Muscle layer of duodenum (tissue), 2 donors: ENCODE results near the gene ID3.

Source experiments
- H3K27ac ChIP-seq: one replicate; pipeline ENCODE4 v1.7.0; 2013; ENCODE audit warnings: mild to moderate bottlenecking, low read length
- H3K27me3 ChIP-seq: one replicate; pipeline ENCODE4 v1.7.0; 2013; ENCODE audit warnings: low read depth, mild to moderate bottlenecking, control low read depth, low read length
- H3K36me3 ChIP-seq, 2 donors: one replicate each; pipeline ENCODE4 v1.7.0; 2013; ENCODE audit warnings: low read length in 2 of 2, control low read depth in 1 of 2, mild to moderate bottlenecking in 1 of 2; ENCODE audit not compliant: insufficient read depth in 2 of 2, control insufficient read depth in 1 of 2
- H3K4me1 ChIP-seq, 2 donors: one replicate each; pipeline ENCODE4 v1.7.0; 2013; ENCODE audit warnings: low read length in 2 of 2, mild to moderate bottlenecking in 2 of 2, control low read depth in 1 of 2, moderate library complexity in 1 of 2; ENCODE audit not compliant: insufficient read depth in 2 of 2, control insufficient read depth in 1 of 2
- H3K4me3 ChIP-seq, 2 donors: one replicate each; pipeline ENCODE4 v1.7.0; 2013; ENCODE audit warnings: low read length in 2 of 2, low read depth in 1 of 2, mild to moderate bottlenecking in 1 of 2
- H3K9me3 ChIP-seq, 2 donors: one replicate each; pipeline ENCODE4 v1.7.0; 2013; ENCODE audit warnings: low read length in 2 of 2, control low read depth in 1 of 2, mild to moderate bottlenecking in 1 of 2; ENCODE audit not compliant: control insufficient read depth in 1 of 2
- donor health status: healthy.

Gene ID3

DNA sequence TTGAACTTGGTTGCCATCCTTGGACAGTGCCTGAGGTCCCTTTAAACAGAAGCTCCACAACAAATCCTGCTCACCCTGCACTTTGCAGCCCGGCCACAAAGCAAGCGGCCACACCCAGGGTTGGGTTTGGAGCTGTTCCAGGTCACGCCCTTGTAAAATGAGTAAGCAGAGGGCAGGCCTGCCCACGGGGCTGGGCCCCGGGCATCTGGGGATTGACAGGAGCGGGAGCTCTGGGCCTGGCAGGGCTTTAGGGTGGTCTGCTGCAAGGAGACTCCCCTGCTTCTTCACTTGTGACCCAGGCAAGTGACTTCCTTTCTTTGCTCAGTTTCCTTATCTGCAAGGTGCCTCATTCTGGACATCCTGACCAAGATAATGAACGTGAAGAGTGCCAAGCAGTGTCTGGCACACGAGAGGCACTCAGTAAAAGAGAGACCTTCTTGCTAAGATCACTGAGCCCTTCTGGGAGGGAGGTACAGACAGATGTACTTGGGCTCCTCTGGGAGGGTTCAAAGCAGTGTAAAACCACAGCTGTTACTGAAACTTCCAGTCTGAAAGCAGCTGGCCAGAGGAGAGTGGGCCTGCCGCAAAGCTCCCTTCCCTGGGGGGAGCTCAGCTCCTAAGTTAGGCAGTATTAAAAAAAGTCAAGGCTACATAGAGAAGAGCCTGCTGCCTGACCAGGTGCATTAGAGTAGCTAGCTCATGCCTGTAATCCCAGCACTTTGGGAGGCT is 30.9 kb downstream of the ID3 start:
- Histone ChIP-seq H3K27me3 (no peaks in the 10 kb centered on the region), H3K9me3 (no peaks in the 10 kb centered on the region), H3K36me3 (no peaks in the 10 kb centered on the region), H3K4me3 (peak overlapping the region in 1 of 2 donors; percentile 19), H3K27ac (peak overlapping the region; percentile 82), H3K4me1 (peaks cover 23 to 28% of the 10 kb centered on the region in 2 donors)

DNA sequence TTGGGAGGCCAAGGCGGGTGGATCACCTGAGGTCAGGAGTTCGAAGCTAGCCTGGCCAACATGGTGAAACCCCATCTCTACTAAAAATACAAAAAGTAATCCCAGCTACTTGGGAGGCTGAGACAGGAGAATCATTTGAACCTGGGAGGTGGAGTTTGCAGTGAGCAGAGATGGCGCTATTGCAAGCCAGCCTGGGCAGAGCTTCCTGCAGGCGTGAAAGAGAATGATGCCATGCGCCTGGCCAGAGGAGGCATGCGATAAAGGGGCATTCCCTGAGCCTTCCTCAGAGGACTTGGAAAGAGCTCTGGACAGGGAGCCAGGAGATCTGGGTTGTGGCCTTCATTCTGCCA is 31.4 kb downstream of the ID3 start:
- no peaks in the 10 kb centered on the region for H3K9me3 ChIP-seq
- no peaks in the 10 kb centered on the region for H3K27me3 ChIP-seq
- H3K36me3 ChIP-seq = no peaks in the 10 kb centered on the region
- no peak overlapping the region for H3K4me3 ChIP-seq
- H3K27ac ChIP-seq = peak overlapping the region; percentile 6
- H3K4me1 ChIP-seq = peaks cover 23 to 28% of the 10 kb centered on the region in 2 donors

DNA sequence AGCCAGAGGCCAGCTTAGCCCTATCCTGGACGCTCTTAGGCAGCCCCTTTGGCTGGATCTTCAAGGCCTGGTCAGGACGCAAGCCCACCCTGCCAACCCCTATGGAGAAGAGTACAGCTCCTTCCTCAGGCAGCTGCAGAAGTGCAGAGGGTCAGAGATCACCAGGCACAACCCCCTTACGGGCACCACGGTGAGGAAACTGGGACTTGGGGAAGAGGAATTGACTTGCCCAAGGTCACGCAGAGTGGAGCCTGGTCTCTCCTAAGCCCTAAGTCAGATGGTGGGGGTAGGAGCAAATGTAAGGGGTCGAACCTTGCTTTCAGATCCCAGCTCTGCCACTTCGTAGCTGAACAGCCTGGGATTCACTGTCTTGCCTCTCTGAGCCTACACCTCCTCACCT is 31.9 kb downstream of the ID3 start:
- H3K36me3 ChIP-seq = no peaks in the 10 kb centered on the region
- H3K9me3 ChIP-seq = no peaks in the 10 kb centered on the region
- H3K4me3 ChIP-seq = no peak overlapping the region
- H3K27ac ChIP-seq = peak overlapping the region; percentile 6
- H3K4me1 ChIP-seq = peaks cover 23 to 28% of the 10 kb centered on the region in 2 donors
- H3K27me3 ChIP-seq = no peaks in the 10 kb centered on the region

DNA sequence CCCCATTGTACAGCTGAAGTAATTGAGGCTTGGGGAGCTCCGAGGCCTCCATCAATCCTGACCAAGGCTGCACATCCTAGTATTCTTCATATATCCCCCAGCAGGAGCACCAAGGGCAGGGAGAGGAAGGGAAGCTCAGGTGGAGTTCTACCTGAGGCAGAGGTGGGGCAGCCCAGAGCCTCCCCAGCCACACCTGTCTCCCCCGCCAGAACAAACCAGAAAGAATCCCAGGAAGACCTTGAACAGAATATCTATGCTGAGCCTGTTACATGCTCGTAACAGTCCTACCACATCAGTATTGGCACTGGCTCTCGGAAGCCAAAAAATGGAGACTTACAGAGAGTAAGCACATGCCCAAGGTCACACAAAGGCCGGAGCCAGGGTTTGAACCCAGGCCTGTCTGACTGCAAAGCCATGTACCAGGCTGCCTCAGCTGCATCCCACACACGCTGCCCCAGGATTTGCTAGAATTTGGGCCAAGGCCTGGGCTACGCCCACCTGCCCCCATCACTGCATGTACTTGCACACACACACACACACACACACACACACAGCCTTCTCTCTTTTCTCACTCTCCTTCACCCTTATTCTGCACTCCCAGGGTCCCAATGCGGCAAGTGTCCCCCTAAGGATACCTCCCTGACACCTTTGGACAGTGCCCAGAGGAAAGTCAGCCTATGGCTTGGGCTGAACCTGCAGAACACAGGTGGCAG is 32.8 kb downstream of the ID3 start:
- Histone ChIP-seq H3K9me3 (no peaks in the 10 kb centered on the region), H3K27me3 (no peaks in the 10 kb centered on the region), H3K4me1 (peaks cover 16 to 19% of the 10 kb centered on the region in 2 donors), H3K27ac (peak overlapping the region; percentile 68), H3K4me3 (no peak overlapping the region), H3K36me3 (no peaks in the 10 kb centered on the region)

DNA sequence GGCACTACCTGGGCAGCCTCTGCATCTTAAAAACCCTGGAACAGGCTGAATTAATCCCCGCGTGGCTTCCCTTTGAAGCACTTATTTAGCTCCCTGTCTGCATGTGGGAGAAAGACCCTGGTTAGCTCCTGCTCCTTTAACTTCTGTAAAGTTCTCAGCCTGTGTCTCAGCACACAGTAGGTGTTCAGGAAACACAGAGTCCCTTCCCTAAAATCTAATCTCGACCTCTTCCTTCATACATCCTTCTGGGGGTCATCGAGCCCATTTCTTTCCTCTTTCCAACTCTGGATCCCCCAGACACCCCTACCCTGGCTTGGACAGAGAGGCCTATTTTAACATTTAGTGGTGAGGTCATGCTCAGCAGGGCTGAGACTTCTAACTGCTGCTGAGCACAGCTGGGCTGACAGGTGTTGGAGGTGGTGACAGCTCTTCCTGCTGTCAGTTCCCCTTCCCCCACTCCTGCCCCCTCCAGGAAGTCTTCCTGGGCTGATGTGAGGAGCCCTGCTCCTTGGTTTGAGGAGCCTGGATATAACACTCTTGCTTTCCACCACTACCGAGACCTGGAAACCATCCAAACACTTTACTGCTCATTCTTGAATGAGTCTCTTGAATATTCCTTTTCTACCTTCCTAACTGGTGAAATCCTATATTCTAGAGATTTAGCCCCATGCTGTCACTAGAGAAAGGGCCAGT is 33.6 kb downstream of the ID3 start:
- Histone ChIP-seq H3K27me3 (no peaks in the 10 kb centered on the region), H3K9me3 (no peaks in the 10 kb centered on the region), H3K4me1 (peaks cover 14 to 15% of the 10 kb centered on the region in 2 donors), H3K27ac (peak overlapping the region; percentile 68), H3K4me3 (no peak overlapping the region), H3K36me3 (no peaks in the 10 kb centered on the region)

DNA sequence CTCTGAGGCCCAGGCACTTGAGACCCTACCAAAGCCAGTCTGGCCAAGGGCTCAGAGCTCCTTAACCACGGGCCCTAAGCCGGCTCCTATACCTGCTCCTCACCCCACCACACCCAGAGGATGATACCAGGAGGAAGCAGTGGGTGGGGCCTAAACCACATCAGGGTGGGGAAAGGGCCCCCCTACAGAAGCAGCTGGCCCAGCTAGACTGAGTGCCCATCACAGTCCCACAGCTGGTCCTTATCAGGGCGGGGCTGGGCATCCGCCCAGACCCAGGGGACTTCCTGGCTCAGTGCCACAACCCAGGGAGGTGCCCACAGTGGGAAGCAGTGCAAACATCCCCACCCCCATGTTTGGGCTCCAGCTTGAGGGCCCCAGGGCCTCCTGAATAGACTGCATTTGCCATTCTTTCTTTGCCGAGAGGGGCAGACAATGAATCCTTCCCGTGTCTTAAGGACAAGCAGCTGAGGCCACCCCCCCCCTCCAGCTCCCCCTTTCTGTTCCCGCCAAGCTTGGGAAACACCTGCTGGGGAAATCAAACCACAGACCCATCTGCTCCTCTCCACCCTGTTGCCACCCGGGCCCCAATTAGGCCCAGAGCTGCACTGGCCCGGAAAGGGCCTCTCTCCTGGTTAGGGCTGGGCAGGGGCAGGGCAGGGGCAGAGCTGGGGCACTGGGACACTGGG is 34.4 kb downstream of the ID3 start:
- no peaks in the 10 kb centered on the region for H3K27me3 ChIP-seq
- no peaks in the 10 kb centered on the region for H3K36me3 ChIP-seq
- H3K4me3 ChIP-seq = no peak overlapping the region
- peak overlapping the region; percentile 68 for H3K27ac ChIP-seq
- no peaks in the 10 kb centered on the region for H3K9me3 ChIP-seq
- H3K4me1 ChIP-seq = peaks cover 6 to 11% of the 10 kb centered on the region in 2 donors

DNA sequence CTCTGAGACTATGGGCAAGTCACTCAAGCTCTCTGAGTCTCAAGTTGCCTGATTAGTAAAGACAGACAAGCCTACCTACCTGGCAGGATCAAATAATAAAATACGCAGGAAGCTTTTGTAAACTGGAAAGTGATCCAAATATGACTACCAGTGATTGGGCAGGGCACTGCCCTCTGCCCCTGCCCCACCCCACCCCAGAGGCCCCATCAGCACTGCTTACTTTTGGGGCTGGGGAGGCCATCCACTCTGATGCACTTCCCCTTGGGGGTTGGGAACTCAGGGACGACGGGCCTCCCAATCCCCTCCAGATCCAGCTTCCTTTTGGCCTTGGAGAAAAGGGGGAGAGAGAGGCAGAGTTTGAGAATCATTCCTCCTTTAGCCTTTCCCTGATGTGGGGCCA is 35.1 kb downstream of the ID3 start:
- Histone ChIP-seq H3K27me3 (no peaks in the 10 kb centered on the region), H3K9me3 (no peaks in the 10 kb centered on the region), H3K36me3 (no peaks in the 10 kb centered on the region), H3K27ac (peak overlapping the region; percentile 68), H3K4me3 (no peak overlapping the region), H3K4me1 (peaks cover 4% of the 10 kb centered on the region in 2 donors)

DNA sequence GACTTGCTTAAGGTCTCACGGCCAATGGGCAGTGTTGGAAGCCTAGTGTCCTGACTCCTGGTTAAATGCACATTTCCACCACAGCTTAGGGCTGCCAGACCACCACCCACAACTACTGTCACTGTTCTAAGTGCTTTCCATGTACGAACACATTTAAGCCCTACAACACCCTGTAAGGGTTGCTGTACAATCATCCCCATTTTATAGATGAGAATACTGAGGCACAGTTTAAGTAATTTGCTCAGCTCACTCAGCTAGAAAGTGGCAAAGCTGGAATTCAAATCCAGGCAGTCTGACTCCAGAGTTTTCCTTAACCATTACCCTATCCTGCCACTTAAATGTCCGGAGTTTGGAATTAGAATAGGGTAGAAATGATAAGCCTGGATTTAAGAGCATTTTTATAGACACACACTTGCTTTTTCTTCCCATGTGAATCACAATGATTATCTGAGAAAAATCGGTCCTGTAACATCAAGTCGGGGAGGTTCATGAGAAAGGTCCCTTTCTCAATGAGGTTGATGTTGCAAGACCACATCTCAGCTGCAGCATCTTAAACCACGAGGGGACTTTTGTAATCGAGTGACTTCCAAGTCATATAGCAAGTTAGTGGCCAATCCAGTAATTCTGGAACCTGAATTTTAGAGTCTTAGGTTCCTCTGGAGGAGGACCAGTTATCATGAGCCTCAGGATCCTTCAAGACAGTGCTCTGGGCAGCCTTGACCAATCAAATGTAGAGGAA is 36.9 kb downstream of the ID3 start:
- Histone ChIP-seq H3K27me3 (no peaks in the 10 kb centered on the region), H3K9me3 (no peaks in the 10 kb centered on the region), H3K36me3 (no peaks in the 10 kb centered on the region), H3K27ac (no peak overlapping the region), H3K4me3 (no peak overlapping the region), H3K4me1 (peaks cover 0 to 3% of the 10 kb centered on the region in 2 donors)

DNA sequence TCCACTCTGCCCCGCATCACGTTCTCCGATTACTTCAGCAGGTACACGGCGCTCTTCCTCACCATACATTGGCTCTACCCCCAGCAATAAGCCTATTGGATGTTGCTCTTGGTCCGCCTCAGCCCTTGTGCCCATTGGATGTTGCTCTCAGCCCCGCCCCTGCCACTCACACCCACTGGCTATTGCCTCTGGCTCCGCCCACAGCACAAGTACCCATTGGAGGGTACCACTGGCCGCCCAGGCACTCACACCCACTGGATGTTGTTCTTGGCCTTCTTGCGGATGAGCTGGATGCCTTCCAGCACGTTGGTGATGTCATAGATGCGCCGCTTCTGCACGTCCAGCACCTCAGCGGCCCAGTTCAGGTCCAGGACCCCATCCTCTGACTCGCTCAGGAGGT is 37.7 kb downstream of the ID3 start:
- H3K36me3 ChIP-seq = no peaks in the 10 kb centered on the region
- no peaks in the 10 kb centered on the region for H3K27me3 ChIP-seq
- H3K4me1 ChIP-seq = no peaks in the 10 kb centered on the region
- H3K27ac ChIP-seq = no peak overlapping the region
- no peak overlapping the region for H3K4me3 ChIP-seq
- no peaks in the 10 kb centered on the region for H3K9me3 ChIP-seq

DNA sequence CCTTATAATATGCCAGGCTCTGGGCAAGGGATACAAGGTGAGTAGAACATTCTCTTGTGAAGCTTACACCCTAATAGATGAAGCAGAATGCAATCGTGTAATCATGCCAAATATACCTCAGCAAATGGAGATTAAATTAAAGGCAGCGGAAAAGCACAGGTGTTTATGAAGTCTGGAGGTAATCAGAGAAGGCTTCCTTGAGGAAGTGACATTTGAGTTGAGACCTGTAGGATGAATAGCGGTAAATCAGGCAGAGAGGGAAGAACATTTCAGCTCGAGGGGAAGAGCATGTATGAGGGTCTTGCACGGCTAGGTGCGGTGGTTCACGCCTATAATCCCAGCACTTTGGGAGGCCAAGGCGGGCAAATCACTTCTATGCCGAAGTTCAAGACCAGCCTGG is 41.7 kb downstream of the ID3 start:
- Histone ChIP-seq H3K27ac (no peak overlapping the region), H3K9me3 (no peaks in the 10 kb centered on the region), H3K27me3 (no peaks in the 10 kb centered on the region), H3K4me3 (no peak overlapping the region), H3K36me3 (no peaks in the 10 kb centered on the region), H3K4me1 (no peaks in the 10 kb centered on the region)
